H1 (cell line): ENCODE results near the gene VSX1. TPM values are rescaled to one million over a fixed set of nuclear protein-coding genes. Genes with fewer than 3 reads are reported as not detected.

ENCODE experiments used
- HDAC6 ChIP-seq: IDR thresholded peaks from one replicate; pipeline ENCODE4 v1.7.1; 2012; ENCODE audit warnings: low read depth, mild to moderate bottlenecking, inconsistent platforms, low read length, moderate library complexity
- SUZ12 ChIP-seq: fragments of 200-600 bp; sonication (generic); IDR thresholded peaks from 2 replicates; pipeline ENCODE4 v1.6.1; 2012; ENCODE audit warnings: mild to moderate bottlenecking, inconsistent platforms, low read length, moderate library complexity, mixed read lengths
- polyA plus RNA-seq, 7 experiments: library from polyadenylated mRNA; depleted of rRNA in 3 of 7; stranded (reverse) in 5 of 7; unstranded in 2 of 7; fragments of >200 nt in 5 of 7; fragments of 200-250 nt in 2 of 7; gene quantifications; 1 replicate in 5 of 7; 2 replicates in 1 of 7; 4 replicates in 1 of 7; pipeline versions ENCODE4 v1.2.1 to v1.2.3, GENCODE V29; 2011 to 2013; ENCODE audit warnings: missing spikeins in 2 of 7, mixed read lengths in 2 of 7
- total RNA-seq: library from RNA; stranded (reverse); fragmentation: NEBNext Ultra II Directional; extraction: Animal tissue kit (Norgen Biotek cat#: 25700); gene quantifications from 2 replicates; pipeline ENCODE4 v1.2.1, GENCODE V29; 2021
- TF ChIP-seq, protein P1 (sequence below), 3 experiments: IDR thresholded peaks; 1 replicate in 2 of 3; 2 replicates in 1 of 3; pipeline versions ENCODE4 v1.5.1 to v1.6.1; 2011; ENCODE audit warnings: low read length in 3 of 3, mild to moderate bottlenecking in 3 of 3, inconsistent platforms in 2 of 3, low read depth in 1 of 3, moderate library complexity in 1 of 3; ENCODE audit not compliant: insufficient read depth in 1 of 3; ENCODE audit errors: control extremely low read depth in 1 of 3

Gene VSX1
- total and polyA plus RNA-seq, 2 of the 8 experiments (the other 6 are each of a cell fraction or from before 2014, with no cell fraction given) = 0.14 TPM; not detected in 1

DNA sequence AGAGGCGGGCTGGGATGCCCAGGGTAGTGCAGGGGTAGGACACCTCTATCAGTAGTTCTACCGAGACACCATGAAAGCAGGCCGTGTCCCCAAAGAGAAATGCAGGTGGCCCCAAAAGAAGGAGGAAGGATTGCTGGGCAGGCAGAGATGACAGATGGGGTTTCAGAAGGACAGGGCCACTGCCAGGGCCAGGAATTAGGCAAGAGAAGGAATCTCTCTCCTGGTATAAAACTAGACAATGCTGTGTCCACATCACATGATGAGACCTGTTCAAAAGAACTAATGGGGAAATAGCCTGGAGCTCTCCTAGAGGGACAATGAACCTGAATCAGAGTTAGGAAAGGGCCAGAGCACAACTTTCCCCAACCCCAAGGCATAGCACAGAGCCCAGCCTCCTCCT, 21.6 kb upstream of the VSX1 start (continued):
- TF ChIP-seq, protein P1, sequence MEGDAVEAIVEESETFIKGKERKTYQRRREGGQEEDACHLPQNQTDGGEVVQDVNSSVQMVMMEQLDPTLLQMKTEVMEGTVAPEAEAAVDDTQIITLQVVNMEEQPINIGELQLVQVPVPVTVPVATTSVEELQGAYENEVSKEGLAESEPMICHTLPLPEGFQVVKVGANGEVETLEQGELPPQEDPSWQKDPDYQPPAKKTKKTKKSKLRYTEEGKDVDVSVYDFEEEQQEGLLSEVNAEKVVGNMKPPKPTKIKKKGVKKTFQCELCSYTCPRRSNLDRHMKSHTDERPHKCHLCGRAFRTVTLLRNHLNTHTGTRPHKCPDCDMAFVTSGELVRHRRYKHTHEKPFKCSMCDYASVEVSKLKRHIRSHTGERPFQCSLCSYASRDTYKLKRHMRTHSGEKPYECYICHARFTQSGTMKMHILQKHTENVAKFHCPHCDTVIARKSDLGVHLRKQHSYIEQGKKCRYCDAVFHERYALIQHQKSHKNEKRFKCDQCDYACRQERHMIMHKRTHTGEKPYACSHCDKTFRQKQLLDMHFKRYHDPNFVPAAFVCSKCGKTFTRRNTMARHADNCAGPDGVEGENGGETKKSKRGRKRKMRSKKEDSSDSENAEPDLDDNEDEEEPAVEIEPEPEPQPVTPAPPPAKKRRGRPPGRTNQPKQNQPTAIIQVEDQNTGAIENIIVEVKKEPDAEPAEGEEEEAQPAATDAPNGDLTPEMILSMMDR (IDR thresholded peaks at IDR 0.05; ENCODE audit: control extremely low read depth in 1 of 3, insufficient read depth in 1 of 3, low read depth in 1 of 3, low read length in 3 of 3) = no peak
- TF ChIP-seq SUZ12 (no peak), HDAC6 (no peak)
